GM18520 (cell line): ENCODE results near the gene EIF6.
"Not testable (repeated sequence)": the region's sequence is repeated elsewhere in the genome, so short reads cannot be mapped to it uniquely, and the experiment has no call there.

ENCODE experiments used
- ATAC-seq: cut with Tn5 transposase; IDR thresholded peaks from one replicate; pipeline ENCODE4 v1.9.1; 2021; ENCODE audit not compliant: unreplicated experiment

The EIF6 gene

DNA sequence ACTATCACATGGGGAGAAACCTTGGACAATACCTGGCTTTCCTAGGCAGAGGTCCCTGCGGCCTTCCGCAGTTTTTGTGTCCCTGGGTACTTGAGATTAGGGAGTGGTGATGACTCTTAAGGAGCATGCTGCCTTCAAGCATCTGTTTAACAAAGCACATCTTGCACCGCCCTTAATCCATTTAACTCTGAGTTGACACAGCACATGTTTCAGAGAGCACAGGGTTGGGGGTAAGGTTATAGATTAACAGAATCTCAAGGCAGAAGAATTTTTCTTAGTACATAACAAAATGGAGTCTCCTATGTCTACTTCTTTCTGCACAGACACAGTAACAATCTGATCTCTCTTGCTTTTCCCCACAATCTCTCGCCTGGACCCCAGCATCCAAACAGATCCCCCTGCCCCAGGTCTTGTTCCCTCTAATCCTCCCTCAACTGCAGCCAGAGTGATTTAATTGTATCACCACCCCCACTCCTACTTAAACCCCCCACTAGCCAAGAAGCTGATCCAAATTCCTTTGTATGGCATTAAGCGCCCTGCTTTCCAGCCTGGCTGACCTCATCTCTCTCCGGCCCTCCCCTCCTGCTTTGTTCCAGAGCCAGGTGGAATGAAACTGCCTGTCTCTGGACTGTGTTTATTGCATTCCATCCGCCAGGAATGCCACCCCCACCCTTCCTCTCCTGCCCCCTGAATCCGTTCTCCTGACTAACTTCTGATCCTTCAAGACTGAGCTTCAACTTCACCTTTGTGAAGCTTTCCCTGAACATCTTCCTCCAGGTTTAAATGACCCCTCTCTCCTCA is 21.6 kb downstream of the EIF6 start:
- ATAC-seq = not testable (repeated sequence)

GRCh38 chr20:35262321-35262720 is 22.3 kb downstream of the EIF6 start:
- not testable (repeated sequence) for ATAC-seq

- no peak for ATAC-seq
These were observed 24.1 kb downstream of the EIF6 start for GRCh38 chr20:35260426-35260825.

GRCh38 chr20:35257175-35257909 is 27.2 kb downstream of the EIF6 start:
- ATAC-seq = no peak

DNA sequence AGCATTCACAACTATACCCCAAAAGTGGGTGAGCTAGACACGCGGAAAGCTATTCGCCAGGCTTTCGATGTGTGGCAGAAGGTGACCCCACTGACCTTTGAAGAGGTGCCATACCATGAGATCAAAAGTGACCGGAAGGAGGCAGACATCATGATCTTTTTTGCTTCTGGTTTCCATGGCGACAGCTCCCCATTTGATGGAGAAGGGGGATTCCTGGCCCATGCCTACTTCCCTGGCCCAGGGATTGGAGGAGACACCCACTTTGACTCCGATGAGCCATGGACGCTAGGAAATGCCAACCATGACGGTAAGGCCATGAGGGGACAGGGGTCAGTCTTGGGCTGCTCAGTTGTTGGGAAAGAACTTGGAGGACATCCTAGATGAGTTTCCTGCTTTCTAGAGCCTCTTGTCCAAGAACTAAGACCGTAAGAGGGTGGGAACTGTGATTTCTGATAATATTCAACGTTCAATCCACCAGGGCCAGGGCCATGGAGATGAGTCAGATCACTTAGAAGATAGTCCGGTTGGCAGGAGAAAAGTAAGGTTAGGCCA is 30.0 kb downstream of the EIF6 start:
- ATAC-seq = no peak

- no peak for ATAC-seq
These were observed 31.6 kb downstream of the EIF6 start for GRCh38 chr20:35253010-35253409.

- not testable (repeated sequence) for ATAC-seq
These were observed 32.0 kb downstream of the EIF6 start for GRCh38 chr20:35252598-35252997.

GRCh38 chr20:35252037-35252461 is 32.5 kb downstream of the EIF6 start:
- ATAC-seq = peak; percentile 84

DNA sequence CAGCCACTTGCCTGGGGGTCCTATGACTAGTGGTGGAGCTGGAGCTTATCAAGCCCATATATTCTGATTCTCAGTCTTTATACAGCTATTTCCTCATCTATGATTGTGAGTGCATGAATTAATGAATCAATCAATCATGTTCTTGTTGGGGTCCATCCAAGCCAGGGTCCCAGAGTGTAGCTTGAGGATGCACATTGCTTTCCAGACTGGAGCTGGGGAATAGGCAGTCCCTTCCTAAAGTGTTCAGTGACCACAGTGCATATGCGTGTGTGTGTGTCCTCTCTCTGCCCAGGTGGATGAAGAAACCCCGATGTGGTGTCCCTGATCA is 33.0 kb downstream of the EIF6 start:
- ATAC-seq = no peak

DNA sequence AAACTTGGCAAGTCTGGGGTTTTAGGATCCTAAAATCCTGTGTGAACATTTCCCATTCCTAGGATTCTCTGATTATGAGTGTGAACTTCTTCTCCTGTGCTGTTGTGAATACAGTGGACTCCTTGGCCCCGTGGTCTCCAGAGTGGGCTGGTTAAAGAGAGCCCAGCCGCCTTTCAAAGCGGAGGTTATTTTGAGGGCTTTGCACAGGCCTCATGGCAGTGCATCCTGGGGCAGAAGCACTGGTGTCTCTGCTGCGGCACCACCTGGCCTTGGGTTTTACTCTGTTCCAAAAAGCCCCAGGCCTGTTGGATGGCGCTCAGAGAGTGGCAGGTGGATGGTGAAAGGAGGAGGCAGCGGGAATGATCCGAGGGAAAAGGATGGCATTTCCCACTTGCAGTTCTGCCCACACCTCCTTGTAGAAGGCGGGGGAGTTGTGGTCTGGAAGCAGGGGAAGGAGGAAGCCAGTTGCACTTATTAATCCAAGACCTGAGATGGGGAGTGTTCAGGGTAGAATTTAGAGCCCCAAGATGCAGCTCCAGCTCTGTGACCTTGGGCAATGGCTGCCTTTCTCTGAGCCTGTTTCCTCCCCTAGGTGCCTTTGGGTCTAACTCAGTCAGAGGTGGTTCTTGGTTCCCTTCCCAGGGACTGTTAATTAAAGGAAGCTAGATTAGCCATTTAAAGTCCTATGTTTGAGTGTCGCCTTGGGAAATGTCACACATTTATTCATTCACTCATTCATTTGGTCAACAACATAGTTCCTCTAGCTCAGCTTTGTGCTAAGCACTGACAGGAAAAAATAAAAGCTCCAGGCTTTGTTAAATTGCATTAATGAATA is 35.7 kb downstream of the EIF6 start:
- ATAC-seq = no peak

- no peak for ATAC-seq
These were observed 37.8 kb downstream of the EIF6 start for GRCh38 chr20:35246723-35247122.

- ATAC-seq = no peak
These were observed 40.6 kb downstream of the EIF6 start for GRCh38 chr20:35243986-35244385.

GRCh38 chr20:35243317-35243716 is 41.3 kb downstream of the EIF6 start:
- no peak for ATAC-seq

DNA sequence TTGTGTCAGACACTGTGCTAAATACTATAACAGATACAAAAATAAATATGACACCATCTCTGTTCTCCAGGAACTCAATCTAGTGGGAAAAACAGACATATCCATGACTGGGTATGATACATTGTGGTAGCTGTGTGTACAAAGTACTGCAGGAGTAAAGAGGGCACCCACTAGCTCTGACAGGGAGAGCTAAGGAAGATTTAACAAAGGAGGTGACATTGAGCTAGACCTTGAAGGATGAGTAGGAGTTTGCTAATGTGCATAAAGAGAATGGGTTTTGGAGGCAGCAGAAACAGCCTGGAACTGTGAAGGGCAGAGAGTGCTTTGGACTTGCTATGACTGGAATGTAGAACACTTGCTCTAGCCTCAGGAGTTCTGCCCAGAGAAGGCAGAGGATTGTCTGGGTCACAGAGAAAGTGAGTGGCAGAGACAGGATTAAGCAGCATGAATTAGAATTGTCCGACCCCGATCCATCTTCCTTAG is 43.7 kb downstream of the EIF6 start:
- no peak for ATAC-seq

- no peak for ATAC-seq
These were observed 44.3 kb downstream of the EIF6 start for GRCh38 chr20:35240083-35240810.

DNA sequence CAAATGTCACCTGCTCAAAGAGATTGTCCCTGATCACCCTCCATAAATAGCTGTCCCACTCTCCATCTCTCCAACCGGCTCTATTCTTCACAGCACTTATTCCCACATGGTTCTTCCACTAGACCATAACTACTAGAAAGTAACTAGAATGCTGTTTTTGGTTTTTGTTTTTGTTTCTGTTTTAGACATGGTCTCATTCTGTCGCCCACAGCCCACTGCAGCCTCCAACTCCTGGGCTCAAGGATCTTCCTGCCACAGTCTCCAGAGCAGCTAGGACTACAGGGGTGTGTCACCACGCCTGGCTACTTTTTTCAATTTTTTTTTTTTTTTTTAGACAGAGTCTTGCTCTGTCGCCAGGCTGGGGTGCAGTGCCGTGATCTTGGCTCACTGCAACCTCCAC is 45.8 kb downstream of the EIF6 start:
- ATAC-seq = no peak

GRCh38 chr20:35238170-35238569 is 46.4 kb downstream of the EIF6 start:
- ATAC-seq = no peak

- ATAC-seq = no peak
These were observed 47.1 kb downstream of the EIF6 start for GRCh38 chr20:35237486-35237885.

DNA sequence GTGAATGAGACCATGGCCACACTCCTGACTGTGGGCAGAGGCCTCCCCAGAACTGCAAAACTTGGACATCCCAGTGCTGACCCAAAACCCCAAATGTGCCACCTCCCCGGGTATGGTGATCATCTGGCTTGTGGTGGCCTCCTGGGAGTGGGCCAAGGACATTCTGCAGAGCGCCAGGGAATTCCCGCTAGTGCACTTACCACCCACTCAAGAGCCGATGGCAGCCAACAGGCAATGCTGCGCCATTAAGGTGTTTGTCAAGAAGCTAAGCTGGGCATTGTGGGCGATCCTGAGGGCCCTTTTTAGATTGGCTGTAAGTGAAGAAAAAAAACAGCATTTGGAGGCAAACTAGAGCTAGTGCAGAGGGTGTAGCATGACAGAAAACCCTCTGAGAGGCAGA is 48.7 kb downstream of the EIF6 start:
- no peak for ATAC-seq

DNA sequence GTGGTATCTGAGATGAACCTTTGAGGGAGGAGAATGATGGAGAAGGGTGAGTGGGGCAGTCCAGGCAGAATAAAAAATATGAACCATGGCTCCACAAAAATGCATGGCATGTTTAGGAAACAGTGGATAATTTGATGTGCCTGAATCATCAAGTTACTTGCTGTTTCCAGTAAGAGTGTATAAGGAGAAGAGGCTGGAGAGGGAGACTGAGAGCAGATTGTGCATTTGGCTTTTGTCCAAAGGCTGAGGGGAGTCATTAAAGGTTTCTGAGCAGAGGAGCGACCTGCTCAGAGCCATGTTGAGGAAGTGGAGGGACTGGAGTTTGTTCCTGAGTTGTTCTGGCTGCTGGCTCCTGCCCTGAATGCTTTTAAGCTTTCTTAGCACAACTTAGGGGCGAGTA is 52.0 kb downstream of the EIF6 start:
- ATAC-seq = no peak
